CD14-positive monocyte (primary cell): ENCODE measurements around the gene ANTXRL. TPM values are rescaled to one million over a fixed set of nuclear protein-coding genes. Genes with fewer than 3 reads are reported as not detected.

Experiments
- DNase-seq, 3 donors: peaks; one replicate each; pipeline ENCODE4 v3.0.0-alpha.2; 2011 to 2022
- H2AFZ ChIP-seq: 2 replicates; pipeline ENCODE4 v1.6.0; 2012; ENCODE audit warnings: mild to moderate bottlenecking, low read depth, low read length, inconsistent platforms; ENCODE audit not compliant: insufficient read depth, poor library complexity, severe bottlenecking
- H3K27ac ChIP-seq, 2 donors: 1 replicate in 1 of 2; 2 replicates in 1 of 2; pipeline ENCODE4 v1.5.1; 2012 to 2013; ENCODE audit warnings: low read length in 2 of 2, control low read depth in 1 of 2, inconsistent platforms in 1 of 2, low read depth in 1 of 2, mild to moderate bottlenecking in 1 of 2
- H3K27me3 ChIP-seq, 2 donors: one replicate each; pipeline versions ENCODE4 v1.6.0 to v1.6.1; 2011 to 2013; ENCODE audit warnings: low read length in 2 of 2; ENCODE audit not compliant: control insufficient read depth in 2 of 2, insufficient read depth in 2 of 2
- H3K36me3 ChIP-seq, 2 donors: replicated peaks in 1 of 2; 1 replicate in 1 of 2; 2 replicates in 1 of 2; pipeline versions ENCODE4 v1.5.1 to v1.6.1; 2012 to 2013; ENCODE audit warnings: low read length in 2 of 2, control low read depth in 1 of 2, inconsistent platforms in 1 of 2, mild to moderate bottlenecking in 1 of 2; ENCODE audit not compliant: insufficient read depth in 2 of 2, control insufficient read depth in 1 of 2
- H3K4me1 ChIP-seq, 2 donors: 1 replicate in 1 of 2; 2 replicates in 1 of 2; pipeline versions ENCODE4 v1.5.1 to v1.6.1; 2012 to 2013; ENCODE audit warnings: low read length in 2 of 2, control low read depth in 1 of 2, inconsistent platforms in 1 of 2, mild to moderate bottlenecking in 1 of 2, moderate library complexity in 1 of 2; ENCODE audit not compliant: insufficient read depth in 2 of 2, control insufficient read depth in 1 of 2
- H3K4me2 ChIP-seq: replicated peaks from 2 replicates; pipeline ENCODE3; 2012; ENCODE audit warnings: low read length, moderate library complexity, mild to moderate bottlenecking; ENCODE audit not compliant: poor library complexity, severe bottlenecking; ENCODE audit errors: extremely low read depth
- H3K4me3 ChIP-seq, 3 experiments: fragments of 200-600 bp in 1 of 3; sonication (generic) in 1 of 3; replicated peaks in 1 of 3; 1 replicate in 2 of 3; 2 replicates in 1 of 3; pipeline ENCODE4 v1.5.1; 2011 to 2013; ENCODE audit warnings: low read length in 3 of 3, mild to moderate bottlenecking in 3 of 3, control low read depth in 2 of 3, low read depth in 2 of 3, inconsistent platforms in 1 of 3, moderate library complexity in 1 of 3
- H3K79me2 ChIP-seq: 2 replicates; pipeline ENCODE4 v1.6.0; 2012; ENCODE audit warnings: mild to moderate bottlenecking, control low read depth, inconsistent platforms, low read length, moderate library complexity; ENCODE audit not compliant: insufficient read depth
- H3K9ac ChIP-seq: 2 replicates; pipeline ENCODE4 v1.6.0; 2017; ENCODE audit warnings: low read length, mild to moderate bottlenecking; ENCODE audit not compliant: insufficient read depth, poor library complexity, severe bottlenecking
- H3K9me3 ChIP-seq, 2 donors: replicated peaks in 1 of 2; 1 replicate in 1 of 2; 2 replicates in 1 of 2; pipeline versions ENCODE4 v1.5.1 to v1.6.1; 2012 to 2013; ENCODE audit warnings: low read length in 2 of 2, control low read depth in 1 of 2; ENCODE audit not compliant: control insufficient read depth in 1 of 2, insufficient read depth in 1 of 2
- H4K20me1 ChIP-seq: 2 replicates; pipeline ENCODE4 v1.6.0; 2012; ENCODE audit warnings: mild to moderate bottlenecking, low read length, control low read depth, moderate library complexity; ENCODE audit not compliant: insufficient read depth
- H3K27ac Mint-ChIP-seq, 7 donors: one replicate each; pipeline ENCODE4 v1.8.0; 2020; ENCODE audit warnings: mild to moderate bottlenecking in 7 of 7, mixed read lengths in 7 of 7, moderate library complexity in 6 of 7, inconsistent platforms in 2 of 7
- H3K27me3 Mint-ChIP-seq, 3 donors: one replicate each; pipeline ENCODE4 v1.8.0; 2021 to 2022; ENCODE audit warnings: low read depth in 3 of 3, mild to moderate bottlenecking in 3 of 3, mixed read lengths in 3 of 3, moderate library complexity in 3 of 3, inconsistent platforms in 1 of 3
- H3K36me3 Mint-ChIP-seq, 2 donors: one replicate each; pipeline ENCODE4 v1.8.0; 2020; ENCODE audit warnings: mixed read lengths in 2 of 2, inconsistent platforms in 1 of 2, mild to moderate bottlenecking in 1 of 2
- H3K4me1 Mint-ChIP-seq: one replicate; pipeline ENCODE4 v1.8.0; 2020; ENCODE audit warnings: mild to moderate bottlenecking, mixed read lengths
- H3K4me3 Mint-ChIP-seq, 2 donors: one replicate each; pipeline ENCODE4 v1.8.0; 2020; ENCODE audit warnings: mild to moderate bottlenecking in 2 of 2, mixed read lengths in 2 of 2, moderate library complexity in 1 of 2
- H3K9me3 Mint-ChIP-seq, 7 donors: one replicate each; pipeline ENCODE4 v1.8.0; 2020 to 2022; ENCODE audit warnings: mixed read lengths in 7 of 7, mild to moderate bottlenecking in 6 of 7, moderate library complexity in 6 of 7, inconsistent platforms in 2 of 7
- CTCF ChIP-seq: fragments of 200-600 bp; IDR thresholded peaks from one replicate; pipeline ENCODE4 v1.8.0; 2022; ENCODE audit warnings: antibody characterized with exemption, mild to moderate bottlenecking
- WGBS: methylation state at CpG from one replicate; pipeline ENCODE4 v1.1.5; 2013; ENCODE audit warnings: missing lambda C conversion rate; ENCODE audit not compliant: insufficient coverage; 5-methylcytosine and 5-hydroxymethylcytosine counted together
- intact Hi-C, 2 donors: fragments of 100-400 bp; cut with micrococcal nuclease; formaldehyde crosslinking; loops; one replicate each; pipeline versions ENCODE4 v1.15.0 to v1.15.1; 2023
- polyA plus RNA-seq, 3 donors: library from polyadenylated mRNA; depleted of rRNA in 1 of 3; unstranded in 2 of 3; stranded (reverse) in 1 of 3; fragments of 300-500 nt in 2 of 3; fragments of >200 nt in 1 of 3; fragmentation: Illumina TruSeq in 2 of 3; gene quantifications; 1 replicate in 2 of 3; 2 replicates in 1 of 3; pipeline ENCODE4 v1.2.3, GENCODE V29; 2012 to 2021

Gene ANTXRL
- polyA plus RNA-seq, 3 donors: not detected

GRCh38 chr10:46247181-46247475, 39.7 kb upstream of the ANTXRL start:
- no peak overlapping the region for H3K4me3 ChIP-seq
- H3K9me3 Mint-ChIP-seq: peaks cover 0 to 7% (median 4%) of the 10 kb centered on the region in 7 donors
- H3K36me3 ChIP-seq: no peaks in the 10 kb centered on the region
- 100% methylated on average over 2 of the region's 3 CpGs for WGBS
- H2AFZ ChIP-seq: no peak overlapping the region
- no peak overlapping the region for H3K4me3 Mint-ChIP-seq
- DNase-seq: no peak
- peaks cover 0 to 1% (median 0%) of the 10 kb centered on the region in 3 donors for H3K27me3 Mint-ChIP-seq
- no peak for TF ChIP-seq CTCF
- no peaks in the 10 kb centered on the region for H4K20me1 ChIP-seq
- no peak overlapping the region for H3K4me2 ChIP-seq
- H3K9me3 ChIP-seq: peaks cover 0 to 4% of the 10 kb centered on the region in 2 donors
- no peaks in the 10 kb centered on the region for H3K36me3 Mint-ChIP-seq
- no peaks in the 10 kb centered on the region for H3K27me3 ChIP-seq
- intact Hi-C loops: no loop called here
- H3K4me1 Mint-ChIP-seq: no peaks in the 10 kb centered on the region
- no peaks in the 10 kb centered on the region for H3K4me1 ChIP-seq
- no peaks in the 10 kb centered on the region for H3K79me2 ChIP-seq
- H3K9ac ChIP-seq: no peak overlapping the region
- no peak overlapping the region for H3K27ac ChIP-seq
- no peak overlapping the region for H3K27ac Mint-ChIP-seq

- no peak overlapping the region for H2AFZ ChIP-seq
- H3K4me3 Mint-ChIP-seq: no peak overlapping the region
These were observed 38.8 kb upstream of the ANTXRL start for GRCh38 chr10:46247808-46248569.

More at GRCh38 chr10:46247808-46248569, 38.8 kb upstream of the ANTXRL start:
- H3K4me2 ChIP-seq: no peak overlapping the region
- H4K20me1 ChIP-seq: no peaks in the 10 kb centered on the region
- 82% methylated on average over 8 of the region's 14 CpGs for WGBS
- H3K27me3 ChIP-seq: no peaks in the 10 kb centered on the region
- H3K9me3 ChIP-seq: no peaks in the 10 kb centered on the region
- Mint-ChIP-seq H3K9me3 (peaks cover 0 to 2% (median 0%) of the 10 kb centered on the region in 7 donors), H3K27ac (no peak overlapping the region), H3K36me3 (no peaks in the 10 kb centered on the region), H3K27me3 (peaks cover 0 to 1% (median 0%) of the 10 kb centered on the region in 3 donors), H3K4me1 (no peaks in the 10 kb centered on the region)
- intact Hi-C loops: no loop called here
- no peak overlapping the region for H3K27ac ChIP-seq
- DNase-seq: no peak
- no peak overlapping the region for H3K4me3 ChIP-seq
- no peak overlapping the region for H3K9ac ChIP-seq
- H3K36me3 ChIP-seq: no peaks in the 10 kb centered on the region
- no peak for TF ChIP-seq CTCF
- no peaks in the 10 kb centered on the region for H3K79me2 ChIP-seq
- no peaks in the 10 kb centered on the region for H3K4me1 ChIP-seq
